Activated T-cell treated with anti-CD3 and anti-CD28 coated beads, Interleukin-2, amount 50 U/mL, for 72 hours (primary cell): ENCODE results near the gene OPCML. TPM values are rescaled to one million over a fixed set of nuclear protein-coding genes. Genes with fewer than 3 reads are reported as not detected.

Source experiments
- ATAC-seq, 2 donors: fragments of 150-1000 bp; cut with Tn5 transposase; replicated peaks in 1 of 2; 2 replicates each; pipeline ENCODE4 v1.10.0; 2021; ENCODE audit warnings: moderate library complexity in 2 of 2, mild to moderate bottlenecking in 1 of 2
- DNase-seq, 2 donors: peaks; one replicate each; pipeline ENCODE4 v3.0.0; 2021 to 2022; ENCODE audit warnings: mixed read lengths in 1 of 2
- H3K27ac Mint-ChIP-seq: one replicate; pipeline ENCODE4 v1.8.0; 2022; ENCODE audit warnings: mild to moderate bottlenecking, moderate library complexity, mixed read lengths
- H3K27me3 Mint-ChIP-seq: one replicate; pipeline ENCODE4 v1.8.0; 2022; ENCODE audit warnings: low read depth, mixed read lengths
- H3K36me3 Mint-ChIP-seq, 2 donors: one replicate each; pipeline ENCODE4 v1.8.0; 2022; ENCODE audit warnings: mixed read lengths in 2 of 2, mild to moderate bottlenecking in 1 of 2; ENCODE audit not compliant: insufficient read depth in 2 of 2
- H3K4me1 Mint-ChIP-seq: one replicate; pipeline ENCODE4 v1.8.0; 2022; ENCODE audit warnings: low read depth, mixed read lengths
- H3K4me3 Mint-ChIP-seq, 2 donors: one replicate each; pipeline ENCODE4 v1.8.0; 2022; ENCODE audit warnings: mild to moderate bottlenecking in 2 of 2, mixed read lengths in 2 of 2, moderate library complexity in 2 of 2
- H3K9me3 Mint-ChIP-seq, 2 donors: one replicate each; pipeline ENCODE4 v1.8.0; 2022; ENCODE audit warnings: mixed read lengths in 2 of 2
- total RNA-seq, 2 donors: library from RNA; stranded (reverse); gene quantifications; one replicate each; pipeline ENCODE4 v1.2.3, GENCODE V29; 2022

OPCML gene
- total RNA-seq, 2 donors from 2014 or later, result not detected

GRCh38 chr11:133146697-133147306, 385.5 kb downstream of the OPCML start:
- DNase-seq (no peak), ATAC-seq (no peak)
- Mint-ChIP-seq H3K27me3 (no peaks in the 10 kb centered on the region), H3K4me3 (no peak overlapping the region), H3K27ac (no peak overlapping the region), H3K9me3 (peaks cover 0 to 3% of the 10 kb centered on the region in 2 donors), H3K4me1 (no peaks in the 10 kb centered on the region), H3K36me3 (no peaks in the 10 kb centered on the region)

GRCh38 chr11:133137939-133138338, 394.4 kb downstream of the OPCML start:
- no peak overlapping the region for H3K27ac Mint-ChIP-seq
- no peaks in the 10 kb centered on the region for H3K36me3 Mint-ChIP-seq
- no peak for ATAC-seq

GRCh38 chr11:133137270-133137669, 395.0 kb downstream of the OPCML start:
- peaks cover 0 to 3% of the 10 kb centered on the region in 2 donors for H3K9me3 Mint-ChIP-seq
- DNase-seq, result no peak

More at GRCh38 chr11:133137939-133138338, 394.4 kb downstream of the OPCML start:
- H3K27me3 Mint-ChIP-seq, result no peaks in the 10 kb centered on the region
- no peaks in the 10 kb centered on the region for H3K4me1 Mint-ChIP-seq
- H3K9me3 Mint-ChIP-seq, result peaks cover 0 to 3% of the 10 kb centered on the region in 2 donors
- DNase-seq, result no peak
- no peak overlapping the region for H3K4me3 Mint-ChIP-seq

GRCh38 chr11:133136376-133136775, 395.9 kb downstream of the OPCML start:
- no peak for ATAC-seq
- H3K9me3 Mint-ChIP-seq, result peaks cover 0 to 3% of the 10 kb centered on the region in 2 donors
- H3K27me3 Mint-ChIP-seq, result no peaks in the 10 kb centered on the region
- no peak overlapping the region for H3K4me3 Mint-ChIP-seq
- H3K4me1 Mint-ChIP-seq, result no peaks in the 10 kb centered on the region
- no peak overlapping the region for H3K27ac Mint-ChIP-seq
- no peak for DNase-seq
- H3K36me3 Mint-ChIP-seq, result no peaks in the 10 kb centered on the region

More at GRCh38 chr11:133137270-133137669, 395.0 kb downstream of the OPCML start:
- Mint-ChIP-seq H3K4me3 (no peak overlapping the region), H3K4me1 (no peaks in the 10 kb centered on the region), H3K27ac (no peak overlapping the region), H3K27me3 (no peaks in the 10 kb centered on the region), H3K36me3 (no peaks in the 10 kb centered on the region)
- no peak for ATAC-seq

- Mint-ChIP-seq H3K36me3 (no peaks in the 10 kb centered on the region), H3K4me1 (no peaks in the 10 kb centered on the region), H3K4me3 (no peak overlapping the region), H3K27me3 (no peaks in the 10 kb centered on the region), H3K9me3 (no peaks in the 10 kb centered on the region), H3K27ac (no peak overlapping the region)
- DNase-seq (peak; percentile 38 to 55), ATAC-seq (peak in 1 of 2 donors; percentile 41)
Observed at GRCh38 chr11:133134314-133135173, 397.8 kb downstream of the OPCML start.

- ATAC-seq, result no peak
- no peak for DNase-seq
- H3K27ac Mint-ChIP-seq, result no peak overlapping the region
- peaks cover 0 to under 1% of the 10 kb centered on the region in 2 donors for H3K9me3 Mint-ChIP-seq
- H3K4me1 Mint-ChIP-seq, result no peaks in the 10 kb centered on the region
- no peaks in the 10 kb centered on the region for H3K36me3 Mint-ChIP-seq
- peaks cover 7% of the 10 kb centered on the region for H3K27me3 Mint-ChIP-seq
- H3K4me3 Mint-ChIP-seq, result no peak overlapping the region
Observed at GRCh38 chr11:133133606-133134005, 398.7 kb downstream of the OPCML start.

GRCh38 chr11:133133050-133133449, 399.3 kb downstream of the OPCML start:
- Mint-ChIP-seq H3K36me3 (no peaks in the 10 kb centered on the region), H3K4me3 (no peak overlapping the region), H3K27me3 (peaks cover 8% of the 10 kb centered on the region), H3K9me3 (peaks cover 0 to 1% of the 10 kb centered on the region in 2 donors), H3K27ac (no peak overlapping the region), H3K4me1 (no peaks in the 10 kb centered on the region)
- no peak for DNase-seq
- ATAC-seq, result no peak

GRCh38 chr11:133127741-133128140, 404.6 kb downstream of the OPCML start:
- no peak for DNase-seq
- Mint-ChIP-seq H3K27ac (no peak overlapping the region), H3K36me3 (no peaks in the 10 kb centered on the region), H3K27me3 (peaks cover 8% of the 10 kb centered on the region), H3K9me3 (peaks cover 0 to 1% of the 10 kb centered on the region in 2 donors), H3K4me3 (no peak overlapping the region), H3K4me1 (no peaks in the 10 kb centered on the region)
- no peak for ATAC-seq

- DNase-seq, result no peak
Observed at GRCh38 chr11:133123796-133124195, 408.5 kb downstream of the OPCML start.

GRCh38 chr11:133123366-133123765, 408.9 kb downstream of the OPCML start:
- no peak overlapping the region for H3K27ac Mint-ChIP-seq
- H3K4me1 Mint-ChIP-seq, result no peaks in the 10 kb centered on the region
- no peak overlapping the region for H3K4me3 Mint-ChIP-seq
- ATAC-seq (no peak), DNase-seq (no peak)
- H3K27me3 Mint-ChIP-seq, result no peaks in the 10 kb centered on the region
- H3K9me3 Mint-ChIP-seq, result peaks cover 0 to 1% of the 10 kb centered on the region in 2 donors
- no peaks in the 10 kb centered on the region for H3K36me3 Mint-ChIP-seq

More at GRCh38 chr11:133123796-133124195, 408.5 kb downstream of the OPCML start:
- ATAC-seq, result no peak
- H3K9me3 Mint-ChIP-seq, result peaks cover 0 to 2% of the 10 kb centered on the region in 2 donors
- H3K27me3 Mint-ChIP-seq, result peaks cover 3% of the 10 kb centered on the region
- no peak overlapping the region for H3K4me3 Mint-ChIP-seq
- H3K4me1 Mint-ChIP-seq, result no peaks in the 10 kb centered on the region
- no peak overlapping the region for H3K27ac Mint-ChIP-seq
- no peaks in the 10 kb centered on the region for H3K36me3 Mint-ChIP-seq

- Mint-ChIP-seq H3K27me3 (no peaks in the 10 kb centered on the region), H3K4me1 (no peaks in the 10 kb centered on the region), H3K36me3 (no peaks in the 10 kb centered on the region), H3K27ac (no peak overlapping the region), H3K4me3 (no peak overlapping the region), H3K9me3 (peaks cover 0 to 1% of the 10 kb centered on the region in 2 donors)
- ATAC-seq, result no peak
- no peak for DNase-seq
Observed at GRCh38 chr11:133122256-133122655, 410.0 kb downstream of the OPCML start.

- no peaks in the 10 kb centered on the region for H3K4me1 Mint-ChIP-seq
- peaks cover 0 to 4% of the 10 kb centered on the region in 2 donors for H3K9me3 Mint-ChIP-seq
- no peak overlapping the region for H3K4me3 Mint-ChIP-seq
- no peaks in the 10 kb centered on the region for H3K36me3 Mint-ChIP-seq
- H3K27me3 Mint-ChIP-seq, result no peaks in the 10 kb centered on the region
- no peak for ATAC-seq
- H3K27ac Mint-ChIP-seq, result no peak overlapping the region
- no peak for DNase-seq
Observed at GRCh38 chr11:133118563-133119268, 413.6 kb downstream of the OPCML start.

GRCh38 chr11:133115099-133115498, 417.2 kb downstream of the OPCML start:
- no peaks in the 10 kb centered on the region for H3K27me3 Mint-ChIP-seq
- H3K27ac Mint-ChIP-seq, result no peak overlapping the region
- H3K4me3 Mint-ChIP-seq, result no peak overlapping the region
- no peaks in the 10 kb centered on the region for H3K4me1 Mint-ChIP-seq
- no peak for DNase-seq
- ATAC-seq, result no peak
- no peaks in the 10 kb centered on the region for H3K36me3 Mint-ChIP-seq
- peaks cover 0 to 4% of the 10 kb centered on the region in 2 donors for H3K9me3 Mint-ChIP-seq
